ENCODE measurements around the gene SASH1. TPM values are rescaled to one million over a fixed set of nuclear protein-coding genes. Genes with fewer than 3 reads are reported as not detected.

Gene SASH1
- total RNA-seq, 1 experiment from 2014 or later = 11.7 TPM

- ATAC-seq (no peak), DNase-seq (ENCODE audit: low read depth, low spot score) (no peak)
- Histone ChIP-seq H3K79me2 (ENCODE audit: insufficient read depth, low read length) (no peaks in the 10 kb centered on the region), H2AFZ (ENCODE audit: low read depth, low read length, poor library complexity, severe bottlenecking) (no peak overlapping the region), H3K27me3 (ENCODE audit: insufficient read depth, low read length) (no peaks in the 10 kb centered on the region), H3K4me1 (ENCODE audit: control insufficient read depth in 1 of 2, insufficient read depth in 2 of 2, low read length in 2 of 2) (no peaks in the 10 kb centered on the region), H3K9ac (ENCODE audit: low read length) (no peak overlapping the region), H4K20me1 (ENCODE audit: insufficient read depth) (no peaks in the 10 kb centered on the region), H3K9me2 (ENCODE audit: insufficient read depth) (no peaks in the 10 kb centered on the region), H3K27ac (ENCODE audit: low read depth, low read length) (no peak overlapping the region), H3K4me2 (ENCODE audit: low read length) (no peak overlapping the region), H3K36me3 (ENCODE audit: control insufficient read depth in 1 of 2, insufficient read depth in 2 of 2, low read length in 2 of 2) (no peaks in the 10 kb centered on the region), H3K9me3 (ENCODE audit: control insufficient read depth in 1 of 2, insufficient read depth in 1 of 2, low read depth in 1 of 2, low read length in 2 of 2) (no peaks in the 10 kb centered on the region), H3K4me3 (replicated peaks in 1 of 2; ENCODE audit: low read depth in 1 of 2, low read length in 2 of 2) (no peak overlapping the region)
- RAD21 ChIA-PET (ENCODE audit: low non-redundant PET in 1 of 2, low total read pairs in 2 of 2, uncharacterized antibody in 2 of 2, unreplicated experiment in 2 of 2) = no interaction called here
- TF ChIP-seq CEBPB (IDR thresholded peaks at IDR 0.05; ENCODE audit: low read depth) = no peak
- no peak for TF ChIP-seq TCF7L2 (IDR thresholded peaks at IDR 0.05; ENCODE audit: borderline replicate concordance, extremely low read depth, insufficient read depth, insufficient read length)
- no peak for TF ChIP-seq ELF1 (IDR thresholded peaks at IDR 0.05; ENCODE audit: borderline replicate concordance, low read depth)
- TF ChIP-seq, protein P1, sequence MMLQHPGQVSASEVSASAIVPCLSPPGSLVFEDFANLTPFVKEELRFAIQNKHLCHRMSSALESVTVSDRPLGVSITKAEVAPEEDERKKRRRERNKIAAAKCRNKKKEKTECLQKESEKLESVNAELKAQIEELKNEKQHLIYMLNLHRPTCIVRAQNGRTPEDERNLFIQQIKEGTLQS (IDR thresholded peaks at IDR 0.05) = no peak
- no TSS peak for BruUV-seq (replicated peaks)
- intact Hi-C loops (cut with micrococcal nuclease) = no loop called here
- POLR2A ChIA-PET = no interaction called here
- CTCF ChIA-PET = interaction anchor here (1.0 kb wide), 1 partner anchor 249 kb away, joined by 3 read pairs; no protein-coding TSS in a partner anchor
Measured at GRCh38 chr6:148429423-148429822, 86.8 kb downstream of the SASH1 start.

- Histone ChIP-seq H3K9me2 (ENCODE audit: insufficient read depth) (no peaks in the 10 kb centered on the region), H2AFZ (ENCODE audit: low read depth, low read length, poor library complexity, severe bottlenecking) (no peak overlapping the region), H3K9me3 (ENCODE audit: control insufficient read depth in 1 of 2, insufficient read depth in 1 of 2, low read depth in 1 of 2, low read length in 2 of 2) (no peaks in the 10 kb centered on the region), H3K79me2 (ENCODE audit: insufficient read depth, low read length) (no peaks in the 10 kb centered on the region), H3K4me3 (replicated peaks in 1 of 2; ENCODE audit: low read depth in 1 of 2, low read length in 2 of 2) (no peak overlapping the region), H3K27me3 (ENCODE audit: insufficient read depth, low read length) (no peaks in the 10 kb centered on the region), H3K27ac (ENCODE audit: low read depth, low read length) (no peak overlapping the region), H3K36me3 (ENCODE audit: control insufficient read depth in 1 of 2, insufficient read depth in 2 of 2, low read length in 2 of 2) (no peaks in the 10 kb centered on the region), H4K20me1 (ENCODE audit: insufficient read depth) (no peaks in the 10 kb centered on the region), H3K4me1 (ENCODE audit: control insufficient read depth in 1 of 2, insufficient read depth in 2 of 2, low read length in 2 of 2) (no peaks in the 10 kb centered on the region), H3K4me2 (ENCODE audit: low read length) (no peak overlapping the region), H3K9ac (ENCODE audit: low read length) (no peak overlapping the region)
- no peak for DNase-seq (ENCODE audit: low read depth, low spot score)
- CTCF ChIA-PET = no interaction called here
- RAD21 ChIA-PET (ENCODE audit: low non-redundant PET in 1 of 2, low total read pairs in 2 of 2, uncharacterized antibody in 2 of 2, unreplicated experiment in 2 of 2) = no interaction called here
- POLR2A ChIA-PET = no interaction called here
- intact Hi-C loops (cut with micrococcal nuclease) = no loop called here
- no TSS peak for BruUV-seq (replicated peaks)
- ATAC-seq = no peak
- TF ChIP-seq, protein P1 (IDR thresholded peaks at IDR 0.05) = no peak
- TF ChIP-seq FOSL1 (IDR thresholded peaks at IDR 0.05; ENCODE audit: low read depth) = no peak
- TF ChIP-seq RAD21 (IDR thresholded peaks at IDR 0.05; ENCODE audit: low read depth) = no peak
- no peak for TF ChIP-seq POLR2A (IDR thresholded peaks at IDR 0.05; ENCODE audit: borderline replicate concordance, extremely low read depth, insufficient read depth, insufficient read length)
- TF ChIP-seq, protein P2, sequence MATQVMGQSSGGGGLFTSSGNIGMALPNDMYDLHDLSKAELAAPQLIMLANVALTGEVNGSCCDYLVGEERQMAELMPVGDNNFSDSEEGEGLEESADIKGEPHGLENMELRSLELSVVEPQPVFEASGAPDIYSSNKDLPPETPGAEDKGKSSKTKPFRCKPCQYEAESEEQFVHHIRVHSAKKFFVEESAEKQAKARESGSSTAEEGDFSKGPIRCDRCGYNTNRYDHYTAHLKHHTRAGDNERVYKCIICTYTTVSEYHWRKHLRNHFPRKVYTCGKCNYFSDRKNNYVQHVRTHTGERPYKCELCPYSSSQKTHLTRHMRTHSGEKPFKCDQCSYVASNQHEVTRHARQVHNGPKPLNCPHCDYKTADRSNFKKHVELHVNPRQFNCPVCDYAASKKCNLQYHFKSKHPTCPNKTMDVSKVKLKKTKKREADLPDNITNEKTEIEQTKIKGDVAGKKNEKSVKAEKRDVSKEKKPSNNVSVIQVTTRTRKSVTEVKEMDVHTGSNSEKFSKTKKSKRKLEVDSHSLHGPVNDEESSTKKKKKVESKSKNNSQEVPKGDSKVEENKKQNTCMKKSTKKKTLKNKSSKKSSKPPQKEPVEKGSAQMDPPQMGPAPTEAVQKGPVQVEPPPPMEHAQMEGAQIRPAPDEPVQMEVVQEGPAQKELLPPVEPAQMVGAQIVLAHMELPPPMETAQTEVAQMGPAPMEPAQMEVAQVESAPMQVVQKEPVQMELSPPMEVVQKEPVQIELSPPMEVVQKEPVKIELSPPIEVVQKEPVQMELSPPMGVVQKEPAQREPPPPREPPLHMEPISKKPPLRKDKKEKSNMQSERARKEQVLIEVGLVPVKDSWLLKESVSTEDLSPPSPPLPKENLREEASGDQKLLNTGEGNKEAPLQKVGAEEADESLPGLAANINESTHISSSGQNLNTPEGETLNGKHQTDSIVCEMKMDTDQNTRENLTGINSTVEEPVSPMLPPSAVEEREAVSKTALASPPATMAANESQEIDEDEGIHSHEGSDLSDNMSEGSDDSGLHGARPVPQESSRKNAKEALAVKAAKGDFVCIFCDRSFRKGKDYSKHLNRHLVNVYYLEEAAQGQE (IDR thresholded peaks at IDR 0.05; ENCODE audit: low read depth) = no peak
- TF ChIP-seq EGR1 (IDR thresholded peaks at IDR 0.05; ENCODE audit: low read depth) = no peak
- TF ChIP-seq, protein P3, sequence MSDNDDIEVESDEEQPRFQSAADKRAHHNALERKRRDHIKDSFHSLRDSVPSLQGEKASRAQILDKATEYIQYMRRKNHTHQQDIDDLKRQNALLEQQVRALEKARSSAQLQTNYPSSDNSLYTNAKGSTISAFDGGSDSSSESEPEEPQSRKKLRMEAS (IDR thresholded peaks at IDR 0.05) = no peak
- no peak for TF ChIP-seq EZH2phosphoT487 (IDR thresholded peaks at IDR 0.05; ENCODE audit: borderline replicate concordance)
- TF ChIP-seq SP1 (IDR thresholded peaks at IDR 0.05; ENCODE audit: low read depth) = no peak
- no peak for TF ChIP-seq CEBPB (IDR thresholded peaks at IDR 0.05; ENCODE audit: low read depth)
- TF ChIP-seq ELF1 (IDR thresholded peaks at IDR 0.05; ENCODE audit: borderline replicate concordance, low read depth) = no peak
- TF ChIP-seq ZNF274 (IDR thresholded peaks at IDR 0.05; ENCODE audit: low read depth, low read length) = no peak
- TF ChIP-seq YY1 (IDR thresholded peaks at IDR 0.05; ENCODE audit: extremely low read depth, insufficient replicate concordance, low read depth, low read length) = no peak
- no peak for TF ChIP-seq POLR2AphosphoS5 (IDR thresholded peaks at IDR 0.05; ENCODE audit: low read depth, low read length)
- no peak for TF ChIP-seq ZFX (IDR thresholded peaks at IDR 0.05)
- TF ChIP-seq SIN3A (IDR thresholded peaks at IDR 0.05; ENCODE audit: low read depth) = no peak
Measured at GRCh38 chr6:148430897-148431296, 88.3 kb downstream of the SASH1 start.
